H7 (cell line): ENCODE measurements around the gene MRGPRD. TPM values are rescaled to one million over a fixed set of nuclear protein-coding genes. Genes with fewer than 3 reads are reported as not detected.

Source experiments
- DNase-seq: peaks from one replicate; pipeline ENCODE4 v3.0.0; 2012
- H3K27me3 ChIP-seq: 2 replicates; pipeline ENCODE4 v1.6.0; 2011; ENCODE audit warnings: mild to moderate bottlenecking, low read length; ENCODE audit not compliant: control insufficient read depth, insufficient read depth
- H3K36me3 ChIP-seq: replicated peaks from 2 replicates; pipeline ENCODE4 v1.5.1; 2011; ENCODE audit warnings: low read length; ENCODE audit not compliant: control insufficient read depth, insufficient read depth
- H3K4me3 ChIP-seq: 2 replicates; pipeline ENCODE4 v1.5.1; 2011; ENCODE audit warnings: low read depth, mild to moderate bottlenecking, control low read depth, low read length, moderate library complexity; ENCODE audit not compliant: insufficient read depth
- total RNA-seq: library from RNA; depleted of rRNA; stranded (reverse); fragments of >200 nt; shearing (Covaris generic); gene quantifications from 2 replicates; pipeline ENCODE4 v1.2.3, GENCODE V29; 2014; rRNA removed

The MRGPRD gene
- total RNA-seq, 1 experiment from 2014 or later, result not detected

DNA sequence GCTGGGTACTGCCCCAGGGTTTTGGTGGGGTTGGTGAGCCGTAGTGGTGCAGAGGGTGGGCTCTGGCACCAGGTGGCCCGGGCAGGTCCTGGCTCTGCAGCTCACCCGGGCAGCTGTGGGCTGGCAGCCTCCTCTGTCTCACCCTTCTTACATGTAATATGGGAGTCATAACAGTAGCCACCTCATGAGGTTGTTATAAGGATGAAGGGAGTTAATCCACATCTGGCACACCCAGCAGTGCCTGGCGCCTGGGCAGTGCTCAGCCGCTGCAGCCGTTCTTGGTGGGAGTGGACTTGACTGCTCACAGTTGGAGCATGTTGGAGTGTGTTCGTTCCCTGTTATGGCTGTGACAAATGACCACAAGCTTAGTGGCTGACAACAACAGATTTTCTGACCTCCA is 48.4 kb downstream of the MRGPRD start:
- DNase-seq, result peak; percentile 47
- H3K27me3 ChIP-seq, result no peaks in the 10 kb centered on the region
- H3K36me3 ChIP-seq, result peaks cover 21% of the 10 kb centered on the region
- H3K4me3 ChIP-seq, result no peak overlapping the region

DNA sequence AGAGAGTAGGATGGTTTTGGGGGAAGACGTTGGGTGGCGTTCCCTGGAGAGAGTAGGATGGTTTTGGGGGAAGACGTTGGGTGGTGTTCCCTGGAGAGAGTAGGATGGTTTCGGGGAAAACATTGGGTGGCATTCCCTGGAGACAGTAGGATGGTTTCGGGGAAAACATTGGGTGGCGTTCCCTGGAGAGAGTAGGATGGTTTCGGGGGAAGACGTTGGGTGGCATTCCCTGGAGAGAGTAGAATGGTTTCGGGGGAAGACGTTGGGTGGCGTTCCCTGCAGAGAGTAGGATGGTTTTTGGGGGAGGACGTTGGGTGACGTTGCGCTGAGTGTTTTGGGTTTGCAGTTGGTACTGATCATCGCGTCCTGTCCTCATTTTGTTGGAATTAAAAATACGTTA is 48.9 kb downstream of the MRGPRD start:
- no peak for DNase-seq
- H3K27me3 ChIP-seq, result no peaks in the 10 kb centered on the region
- peaks cover 17% of the 10 kb centered on the region for H3K36me3 ChIP-seq
- no peak overlapping the region for H3K4me3 ChIP-seq

DNA sequence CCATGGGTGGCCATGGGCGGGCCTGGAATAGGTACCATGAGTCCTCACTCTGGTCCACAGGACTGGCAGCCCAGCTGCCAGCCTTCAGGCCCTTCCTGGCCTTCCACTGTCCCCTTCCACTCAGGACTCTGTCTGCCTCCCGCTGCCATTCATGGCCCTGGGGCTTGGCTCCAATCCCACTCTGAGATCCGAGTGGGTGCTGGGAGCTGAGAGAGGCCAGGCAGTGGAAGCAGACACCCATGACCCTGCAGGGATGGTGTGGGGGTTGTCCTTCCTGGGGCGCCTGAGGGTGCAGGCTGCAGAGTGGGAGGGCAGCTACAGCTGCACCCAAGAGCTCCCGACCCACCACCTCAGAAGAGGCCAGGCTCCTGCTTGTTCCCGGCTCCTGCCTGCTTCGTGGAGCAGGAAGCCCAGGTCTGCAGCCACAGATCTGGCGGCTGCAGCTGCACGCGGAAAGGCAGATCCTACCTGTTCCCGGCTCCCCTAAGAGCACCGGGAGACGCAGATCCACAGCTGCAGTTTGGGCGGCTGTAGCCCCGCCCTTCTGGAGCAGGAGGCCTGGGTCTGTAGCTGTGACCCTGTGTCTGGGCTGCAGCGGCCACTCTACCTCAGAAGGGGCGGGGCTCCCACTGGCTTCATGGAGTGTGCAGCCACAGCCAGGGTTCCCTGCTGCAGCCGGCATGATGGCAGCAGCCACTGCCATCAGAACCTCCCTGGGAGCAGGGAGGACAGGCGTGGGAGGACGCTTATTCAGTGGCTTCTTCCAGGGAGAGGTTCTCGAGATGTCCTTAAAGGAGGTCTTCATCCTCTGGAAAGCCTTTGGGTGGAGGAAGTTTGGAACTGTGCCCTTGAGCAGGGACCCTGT is 49.6 kb downstream of the MRGPRD start:
- DNase-seq, result peak; percentile 43
- Histone ChIP-seq H3K4me3 (no peak overlapping the region), H3K36me3 (peaks cover 15% of the 10 kb centered on the region), H3K27me3 (no peaks in the 10 kb centered on the region)

Other genes starting within 250 kb of the MRGPRD start
- gene TESMIN, start 229.5 kb downstream of the MRGPRD start, total RNA-seq, result 63.7 and 91.0 TPM in 2 replicates
- 50.0 and 59.0 TPM in 2 replicates for gene CPT1A, start 139.1 kb downstream of the MRGPRD start, total RNA-seq
- gene MRPL21, start 77.2 kb downstream of the MRGPRD start, total RNA-seq, result 70.0 and 108 TPM in 2 replicates
- 19.1 and 22.8 TPM in 2 replicates for gene IGHMBP2, start 77.1 kb downstream of the MRGPRD start, total RNA-seq
- gene MRGPRF, start 32.3 kb upstream of the MRGPRD start, total RNA-seq, result 6.5 and 7.6 TPM in 2 replicates
- gene TPCN2, start 67.9 kb upstream of the MRGPRD start, total RNA-seq, result 11.8 and 13.2 TPM in 2 replicates
- 0.28 and 0.67 TPM in 2 replicates for gene SMIM38, start 174.9 kb upstream of the MRGPRD start, total RNA-seq